ENCODE measurements around the gene FEN1. TPM values are rescaled to one million over a fixed set of nuclear protein-coding genes. Genes with fewer than 3 reads are reported as not detected.
A peak's percentile ranks its signal among the peaks of the same experiment; 100 is the strongest.

FEN1 gene
- total and polyA plus RNA-seq, 12 donors, result 3.9 to 32.0 (median 10.0) TPM

GRCh38 chr11:61747192-61747966 is 45.3 kb upstream of the FEN1 start:
- Histone ChIP-seq H3K4me1 (replicated peaks in 1 of 2) (peaks cover 3 to 4% of the 10 kb centered on the region in 2 donors), H3K27me3 (no peaks in the 10 kb centered on the region), H3K4me3 (no peak overlapping the region), H3K9me3 (replicated peaks in 1 of 3) (no peaks in the 10 kb centered on the region), H3K27ac (no peak overlapping the region), H3K36me3 (replicated peaks in 1 of 2) (peaks cover 0 to 5% of the 10 kb centered on the region in 2 donors)
- intact Hi-C loops (cut with DNase I), result loop anchor here in 1 of 2 donors (5.0 kb wide), 1 partner anchor 360 kb away; no protein-coding TSS in a partner anchor
- TF ChIP-seq POLR2A (IDR thresholded peaks at IDR 0.05) (no peak), CTCF (IDR thresholded peaks at IDR 0.05) (peak; percentile 75 to 92 (median 86))
- DNase-seq, result peak; percentile 73 to 90 (median 82)
- 34 to 62% (median 54%) methylated on average over 6 to 19 of the region's 19 CpGs for WGBS, 4 donors

GRCh38 chr11:61747967-61748285 is 44.8 kb upstream of the FEN1 start:
- 0 to 37% (median 29%) methylated on average over 1 to 3 of the region's 3 CpGs for WGBS, 4 donors
- peaks cover 6 to 7% of the 10 kb centered on the region in 2 donors for H3K4me1 ChIP-seq (replicated peaks in 1 of 2)
- H3K27me3 ChIP-seq, result no peaks in the 10 kb centered on the region
- TF ChIP-seq CTCF (IDR thresholded peaks at IDR 0.05) (peak in 2 of 6 experiments; percentile 17 to 36), POLR2A (IDR thresholded peaks at IDR 0.05) (no peak)
- no peak overlapping the region for H3K27ac ChIP-seq
- H3K9me3 ChIP-seq (replicated peaks in 1 of 3), result no peaks in the 10 kb centered on the region
- H3K36me3 ChIP-seq (replicated peaks in 1 of 2), result peaks cover 0 to 5% of the 10 kb centered on the region in 2 donors
- DNase-seq, result no peak
- H3K4me3 ChIP-seq, result no peak overlapping the region
- intact Hi-C loops (cut with DNase I), result loop anchor here in 1 of 2 donors (5.0 kb wide), 1 partner anchor 359 kb away; no protein-coding TSS in a partner anchor

- no peaks in the 10 kb centered on the region for H3K27me3 ChIP-seq
- H3K36me3 ChIP-seq (replicated peaks in 1 of 2), result no peaks in the 10 kb centered on the region
- intact Hi-C loops (cut with DNase I), result loop anchor here in 1 of 2 donors (5.0 kb wide), 1 partner anchor 358 kb away; no protein-coding TSS in a partner anchor
- H3K9me3 ChIP-seq (replicated peaks in 1 of 3), result no peaks in the 10 kb centered on the region
- TF ChIP-seq CTCF (IDR thresholded peaks at IDR 0.05) (no peak), POLR2A (IDR thresholded peaks at IDR 0.05) (no peak)
- peaks cover 6 to 7% of the 10 kb centered on the region in 2 donors for H3K4me1 ChIP-seq (replicated peaks in 1 of 2)
- WGBS, 4 donors, result 60 to 79% (median 76%) methylated on average over 12 to 21 of the region's 21 CpGs
- H3K27ac ChIP-seq, result no peak overlapping the region
- DNase-seq, result no peak
- H3K4me3 ChIP-seq, result no peak overlapping the region
These were observed 43.0 kb upstream of the FEN1 start for GRCh38 chr11:61749591-61750217.

GRCh38 chr11:61750631-61751273 is 42.0 kb upstream of the FEN1 start:
- Histone ChIP-seq H3K9me3 (replicated peaks in 1 of 3) (no peaks in the 10 kb centered on the region), H3K27ac (no peak overlapping the region), H3K4me1 (replicated peaks in 1 of 2) (peaks cover 6 to 7% of the 10 kb centered on the region in 2 donors), H3K27me3 (no peaks in the 10 kb centered on the region), H3K36me3 (replicated peaks in 1 of 2) (no peaks in the 10 kb centered on the region), H3K4me3 (no peak overlapping the region)
- intact Hi-C loops (cut with DNase I), result no loop called here
- DNase-seq, result no peak
- TF ChIP-seq POLR2A (IDR thresholded peaks at IDR 0.05), result no peak
- WGBS, 4 donors, result 87 to 97% (median 96%) methylated on average over 5 of the region's 5 CpGs
